ENCODE data around the gene ACOX3. TPM values are rescaled to one million over a fixed set of nuclear protein-coding genes. Genes with fewer than 3 reads are reported as not detected.

ACOX3 gene
- total RNA-seq, 1 experiment from 2014 or later: 11.0 TPM

DNA sequence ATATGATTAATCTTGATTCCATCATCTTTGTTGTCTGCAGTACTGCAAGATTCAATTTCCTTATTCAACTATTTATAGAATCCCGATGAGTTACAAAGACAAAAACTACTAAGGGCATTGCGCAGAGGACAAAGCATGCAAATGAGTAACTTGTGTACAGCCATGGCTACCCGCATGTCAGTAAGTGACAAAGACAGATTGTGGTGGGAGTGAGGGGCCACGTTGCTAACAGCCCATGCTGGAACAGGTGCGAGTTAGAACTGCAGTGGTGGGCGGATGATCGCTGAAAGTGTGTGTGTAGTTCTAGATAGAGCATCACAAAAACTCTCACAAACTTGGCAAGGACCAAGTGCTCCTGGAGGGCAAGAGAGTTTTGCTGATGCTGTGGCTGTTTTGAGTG lies 49.5 kb downstream of the ACOX3 start:
- TF ChIP-seq, protein P1, sequence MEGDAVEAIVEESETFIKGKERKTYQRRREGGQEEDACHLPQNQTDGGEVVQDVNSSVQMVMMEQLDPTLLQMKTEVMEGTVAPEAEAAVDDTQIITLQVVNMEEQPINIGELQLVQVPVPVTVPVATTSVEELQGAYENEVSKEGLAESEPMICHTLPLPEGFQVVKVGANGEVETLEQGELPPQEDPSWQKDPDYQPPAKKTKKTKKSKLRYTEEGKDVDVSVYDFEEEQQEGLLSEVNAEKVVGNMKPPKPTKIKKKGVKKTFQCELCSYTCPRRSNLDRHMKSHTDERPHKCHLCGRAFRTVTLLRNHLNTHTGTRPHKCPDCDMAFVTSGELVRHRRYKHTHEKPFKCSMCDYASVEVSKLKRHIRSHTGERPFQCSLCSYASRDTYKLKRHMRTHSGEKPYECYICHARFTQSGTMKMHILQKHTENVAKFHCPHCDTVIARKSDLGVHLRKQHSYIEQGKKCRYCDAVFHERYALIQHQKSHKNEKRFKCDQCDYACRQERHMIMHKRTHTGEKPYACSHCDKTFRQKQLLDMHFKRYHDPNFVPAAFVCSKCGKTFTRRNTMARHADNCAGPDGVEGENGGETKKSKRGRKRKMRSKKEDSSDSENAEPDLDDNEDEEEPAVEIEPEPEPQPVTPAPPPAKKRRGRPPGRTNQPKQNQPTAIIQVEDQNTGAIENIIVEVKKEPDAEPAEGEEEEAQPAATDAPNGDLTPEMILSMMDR (IDR thresholded peaks at IDR 0.05; ENCODE audit: unreplicated experiment): no peak
- Mint-ChIP-seq H3K27me3 (ENCODE audit: unreplicated experiment) (no peaks in the 10 kb centered on the region), H3K9me3 (ENCODE audit: low read depth, unreplicated experiment) (no peaks in the 10 kb centered on the region), H3K27ac (ENCODE audit: unreplicated experiment) (no peak overlapping the region), H3K4me3 (ENCODE audit: low read depth, unreplicated experiment) (no peak overlapping the region), H3K4me1 (ENCODE audit: low read depth, unreplicated experiment) (no peaks in the 10 kb centered on the region), H3K36me3 (ENCODE audit: insufficient read depth, unreplicated experiment) (no peaks in the 10 kb centered on the region)
- BruUV-seq (replicated peaks): no TSS peak
- intact Hi-C loops (cut with micrococcal nuclease; ENCODE audit: unreplicated experiment): no loop called here
- CTCF ChIA-PET: no interaction called here
- DNase-seq: no peak

DNA sequence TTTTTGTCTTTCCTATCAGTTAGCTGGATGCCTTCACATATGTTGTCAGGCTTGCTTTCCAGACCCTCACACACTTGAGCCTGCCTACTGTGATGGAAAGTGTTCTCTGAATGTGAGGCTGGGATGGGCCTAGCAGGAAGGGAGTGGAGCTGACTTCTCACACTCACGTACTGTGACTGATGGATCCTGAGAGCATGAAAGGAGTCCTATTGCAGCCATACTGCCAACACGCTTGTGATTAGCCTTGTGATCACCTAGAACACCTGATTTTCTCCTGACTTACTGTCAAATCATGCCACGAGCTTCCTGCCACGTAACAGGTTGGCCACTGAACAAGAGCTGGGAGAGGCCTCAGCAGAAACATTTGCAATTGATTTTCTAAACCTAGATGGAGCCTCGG lies 49.9 kb downstream of the ACOX3 start:
- intact Hi-C loops (cut with micrococcal nuclease; ENCODE audit: unreplicated experiment): no loop called here

DNA sequence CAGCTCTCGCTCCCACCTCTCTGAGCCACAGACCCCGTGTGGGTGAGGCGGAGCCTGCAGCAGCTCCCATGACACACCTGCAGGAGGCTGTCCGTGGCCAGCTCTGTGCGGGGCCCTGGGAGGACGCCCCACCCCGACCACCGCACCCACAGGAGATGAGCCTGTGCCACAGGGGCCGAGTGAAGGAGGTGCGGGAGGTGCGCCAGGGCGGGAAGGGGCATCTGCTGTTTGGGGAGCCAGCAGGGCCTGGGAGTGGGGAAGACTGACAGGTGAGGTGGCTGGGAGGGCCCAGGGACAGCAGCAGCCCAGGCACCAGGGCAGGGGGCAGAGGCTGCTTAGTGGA lies 52.0 kb downstream of the ACOX3 start:
- Mint-ChIP-seq H3K27me3 (ENCODE audit: unreplicated experiment) (no peaks in the 10 kb centered on the region), H3K27ac (ENCODE audit: unreplicated experiment) (no peak overlapping the region), H3K36me3 (ENCODE audit: insufficient read depth, unreplicated experiment) (no peaks in the 10 kb centered on the region), H3K4me1 (ENCODE audit: low read depth, unreplicated experiment) (no peaks in the 10 kb centered on the region), H3K9me3 (ENCODE audit: low read depth, unreplicated experiment) (no peaks in the 10 kb centered on the region), H3K4me3 (ENCODE audit: low read depth, unreplicated experiment) (no peak overlapping the region)
- CTCF ChIA-PET: no interaction called here
- BruUV-seq (replicated peaks): no TSS peak
- TF ChIP-seq, protein P1 (IDR thresholded peaks at IDR 0.05; ENCODE audit: unreplicated experiment): no peak
- intact Hi-C loops (cut with micrococcal nuclease; ENCODE audit: unreplicated experiment): no loop called here
- no peak for DNase-seq

More for the DNA sequence above, 49.9 kb downstream of the ACOX3 start:
- CTCF ChIA-PET: no interaction called here
- TF ChIP-seq, protein P1 (IDR thresholded peaks at IDR 0.05; ENCODE audit: unreplicated experiment): no peak
- BruUV-seq (replicated peaks): no TSS peak
- DNase-seq: no peak
- H3K27me3 Mint-ChIP-seq (ENCODE audit: unreplicated experiment): no peaks in the 10 kb centered on the region
- no peak overlapping the region for H3K4me3 Mint-ChIP-seq (ENCODE audit: low read depth, unreplicated experiment)
- no peaks in the 10 kb centered on the region for H3K36me3 Mint-ChIP-seq (ENCODE audit: insufficient read depth, unreplicated experiment)
- no peaks in the 10 kb centered on the region for H3K9me3 Mint-ChIP-seq (ENCODE audit: low read depth, unreplicated experiment)
- H3K27ac Mint-ChIP-seq (ENCODE audit: unreplicated experiment): no peak overlapping the region
- H3K4me1 Mint-ChIP-seq (ENCODE audit: low read depth, unreplicated experiment): no peaks in the 10 kb centered on the region

DNA sequence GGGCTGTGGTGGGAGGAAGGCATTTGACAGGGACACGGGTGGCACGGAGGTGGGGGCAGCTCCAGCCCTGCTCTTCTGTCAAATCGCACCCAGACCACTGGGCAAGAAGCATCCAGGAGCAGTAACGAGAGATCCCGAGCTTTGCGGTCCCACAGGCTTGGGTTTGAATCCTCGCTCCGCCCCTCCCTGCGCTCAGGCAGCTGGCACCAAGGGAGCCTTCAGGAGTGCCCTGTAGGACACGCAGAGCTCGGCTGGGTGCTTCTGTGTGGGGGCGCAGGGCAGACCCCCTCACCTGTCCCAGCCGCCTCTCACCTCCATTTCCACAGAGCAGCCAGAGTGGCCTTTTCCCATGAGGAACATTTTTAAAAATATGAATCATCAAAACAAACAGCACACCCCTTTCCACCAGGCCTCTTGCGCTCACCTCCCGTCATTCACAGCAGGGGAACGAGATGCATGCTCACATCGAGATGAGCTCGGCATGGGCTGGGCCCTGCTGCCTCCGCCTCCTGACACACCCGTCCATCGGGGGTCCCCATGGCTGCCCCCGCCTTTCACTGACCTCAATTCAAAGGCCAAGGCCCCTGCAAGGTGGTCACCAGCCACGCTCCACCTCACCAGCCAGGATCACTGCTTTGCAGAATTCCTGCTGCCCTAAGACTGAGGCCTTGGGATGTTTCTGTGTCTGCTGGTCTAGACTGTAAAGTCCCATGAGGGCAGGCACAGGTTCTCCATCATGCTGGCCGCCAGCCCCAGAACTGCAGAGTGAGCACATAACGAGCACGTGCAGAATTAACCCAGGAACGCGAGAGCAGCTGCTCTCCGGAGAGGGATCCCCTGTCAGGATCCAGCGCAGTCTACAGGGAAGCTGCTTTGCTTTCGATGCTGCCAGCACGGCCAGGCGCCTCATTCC lies 52.7 kb downstream of the ACOX3 start:
- Mint-ChIP-seq H3K27ac (ENCODE audit: unreplicated experiment) (no peak overlapping the region), H3K36me3 (ENCODE audit: insufficient read depth, unreplicated experiment) (no peaks in the 10 kb centered on the region), H3K27me3 (ENCODE audit: unreplicated experiment) (no peaks in the 10 kb centered on the region), H3K9me3 (ENCODE audit: low read depth, unreplicated experiment) (no peaks in the 10 kb centered on the region), H3K4me3 (ENCODE audit: low read depth, unreplicated experiment) (no peak overlapping the region), H3K4me1 (ENCODE audit: low read depth, unreplicated experiment) (no peaks in the 10 kb centered on the region)
- BruUV-seq (replicated peaks): no TSS peak
- DNase-seq: no peak
- TF ChIP-seq, protein P1 (IDR thresholded peaks at IDR 0.05; ENCODE audit: unreplicated experiment): no peak
- intact Hi-C loops (cut with micrococcal nuclease; ENCODE audit: unreplicated experiment): no loop called here
- CTCF ChIA-PET: no interaction called here
